ENCODE results near the gene TPRN. TPM values are rescaled to one million over a fixed set of nuclear protein-coding genes. Genes with fewer than 3 reads are reported as not detected.

TPRN gene
- total and polyA plus RNA-seq, 2 donors (not counting 3 experiments of a cell fraction or from before 2014, with no cell fraction given), result 4.3 to 12.4 TPM

- H4K20me1 ChIP-seq (replicated peaks; ENCODE audit: control insufficient read depth, extremely low read depth, insufficient read depth, low read length), result no peaks in the 10 kb centered on the region
- H3K9me1 ChIP-seq (replicated peaks; ENCODE audit: control insufficient read depth, extremely low read depth, insufficient read depth, low read length), result no peaks in the 10 kb centered on the region
- H3K9ac ChIP-seq (replicated peaks; ENCODE audit: extremely low read depth, insufficient read depth, low read length), result no peak overlapping the region
- dilution Hi-C loops (cut with MboI; ENCODE audit: extremely low pct_ligation_motif_present, low sequenced_read_pairs), result no loop called here
- ChIA-PET POLR2A (interaction anchor here (0.5 kb wide), 1 partner anchor 74 kb away, joined by 5 read pairs; no protein-coding TSS in a partner anchor), CTCF (interaction anchor here (1.5 to 6.3 kb wide), 3 partner anchors 15 to 21 kb away, joined by 3 to 63 read pairs (median 9); partner anchors contain the start of genes NDOR1, TMEM203 and TPRN)
- TF ChIP-seq EZH2 (IDR thresholded peaks at IDR 0.05; ENCODE audit: borderline replicate concordance, low read depth, low read length, severe bottlenecking) (no peak), FOS (IDR thresholded peaks at IDR 0.05; ENCODE audit: borderline replicate concordance, insufficient read depth, low read length) (no peak), JUN (IDR thresholded peaks at IDR 0.05; ENCODE audit: borderline replicate concordance, insufficient read depth, insufficient read length, low read depth) (no peak), POLR2A (IDR thresholded peaks at IDR 0.05; ENCODE audit: low read depth, low read length) (no peak), MAX (IDR thresholded peaks at IDR 0.05; ENCODE audit: insufficient read depth, insufficient read length) (no peak)
- H3K36me3 ChIP-seq (ENCODE audit: control insufficient read depth in 2 of 2, extremely low read depth in 1 of 2, insufficient read depth in 2 of 2, low read length in 2 of 2), result peaks cover 0 to 1% of the 10 kb centered on the region in 2 experiments
- intact Hi-C loops (cut with micrococcal nuclease), result loop anchor here (2.0 kb wide), 1 partner anchor 15 kb away; no protein-coding TSS in a partner anchor
- no peaks in the 10 kb centered on the region for H3K79me2 ChIP-seq (ENCODE audit: control insufficient read depth, insufficient read depth, low read length)
- H2AFZ ChIP-seq (ENCODE audit: low read depth, low read length), result no peak overlapping the region
- H3K4me3 ChIP-seq (replicated peaks in 1 of 3; ENCODE audit: insufficient read depth in 1 of 3, low read depth in 1 of 3, low read length in 3 of 3), result peak overlapping the region in 1 of 3 experiments; percentile 44
- no peak for DNase-seq (ENCODE audit: low read depth, low spot score)
- H3K27me3 ChIP-seq (ENCODE audit: control insufficient read depth in 2 of 2, insufficient read depth in 2 of 2, low read length in 2 of 2), result no peaks in the 10 kb centered on the region
- H3K4me2 ChIP-seq (ENCODE audit: insufficient read depth, low read length), result no peak overlapping the region
- FAIRE-seq, result no peak
- peaks cover 18% of the 10 kb centered on the region for H3K4me1 ChIP-seq (ENCODE audit: control insufficient read depth, extremely low read depth, insufficient read depth, low read length)
- no peak overlapping the region for H3K27ac ChIP-seq (ENCODE audit: insufficient read depth, low read depth, low read length)
- no peaks in the 10 kb centered on the region for H3K9me3 ChIP-seq (replicated peaks; ENCODE audit: control insufficient read depth, insufficient read depth, low read length)
- no TSS peak for BruUV-seq (replicated peaks)
Measured at GRCh38 chr9:137221506-137222111, 21.1 kb upstream of the TPRN start.

GRCh38 chr9:137221095-137221505, 20.6 kb upstream of the TPRN start:
- peaks cover 0 to 2% of the 10 kb centered on the region in 2 experiments for H3K36me3 ChIP-seq (ENCODE audit: control insufficient read depth in 2 of 2, extremely low read depth in 1 of 2, insufficient read depth in 2 of 2, low read length in 2 of 2)
- no peaks in the 10 kb centered on the region for H3K79me2 ChIP-seq (ENCODE audit: control insufficient read depth, insufficient read depth, low read length)
- ChIA-PET POLR2A (interaction anchor here (0.5 kb wide), 1 partner anchor 75 kb away, joined by 5 read pairs; no protein-coding TSS in a partner anchor), CTCF (no interaction called here)
- no peak overlapping the region for H3K27ac ChIP-seq (ENCODE audit: insufficient read depth, low read depth, low read length)
- H3K9me1 ChIP-seq (replicated peaks; ENCODE audit: control insufficient read depth, extremely low read depth, insufficient read depth, low read length), result no peaks in the 10 kb centered on the region
- no peak for DNase-seq (ENCODE audit: low read depth, low spot score)
- TF ChIP-seq POLR2A (IDR thresholded peaks at IDR 0.05; ENCODE audit: low read depth, low read length), result no peak
- TF ChIP-seq MAX (IDR thresholded peaks at IDR 0.05; ENCODE audit: insufficient read depth, insufficient read length), result no peak
- TF ChIP-seq CTCF (IDR thresholded peaks at IDR 0.05; ENCODE audit: extremely low read depth in 1 of 2, insufficient read depth in 1 of 2, low read depth in 1 of 2, low read length in 2 of 2), result no peak
- TF ChIP-seq MYC (IDR thresholded peaks at IDR 0.05; ENCODE audit: low read depth, low read length), result no peak
- TF ChIP-seq JUN (IDR thresholded peaks at IDR 0.05; ENCODE audit: borderline replicate concordance, insufficient read depth, insufficient read length, low read depth), result no peak
- TF ChIP-seq GATA2 (IDR thresholded peaks at IDR 0.05; ENCODE audit: insufficient read depth, insufficient read length, low read depth, low read length), result no peak
- no peak for TF ChIP-seq EZH2 (IDR thresholded peaks at IDR 0.05; ENCODE audit: borderline replicate concordance, low read depth, low read length, severe bottlenecking)
- TF ChIP-seq FOS (IDR thresholded peaks at IDR 0.05; ENCODE audit: borderline replicate concordance, insufficient read depth, low read length), result no peak
- TF ChIP-seq POLR2AphosphoS5 (IDR thresholded peaks at IDR 0.05; ENCODE audit: insufficient read depth, low read depth, low read length), result no peak
- H3K4me1 ChIP-seq (ENCODE audit: control insufficient read depth, extremely low read depth, insufficient read depth, low read length), result peaks cover 18% of the 10 kb centered on the region
- no peak overlapping the region for H3K4me2 ChIP-seq (ENCODE audit: insufficient read depth, low read length)
- no peak overlapping the region for H3K4me3 ChIP-seq (replicated peaks in 1 of 3; ENCODE audit: insufficient read depth in 1 of 3, low read depth in 1 of 3, low read length in 3 of 3)
- no TSS peak for BruUV-seq (replicated peaks)
- no peak for FAIRE-seq
- no peak overlapping the region for H3K9ac ChIP-seq (replicated peaks; ENCODE audit: extremely low read depth, insufficient read depth, low read length)
- H4K20me1 ChIP-seq (replicated peaks; ENCODE audit: control insufficient read depth, extremely low read depth, insufficient read depth, low read length), result no peaks in the 10 kb centered on the region
- dilution Hi-C loops (cut with MboI; ENCODE audit: extremely low pct_ligation_motif_present, low sequenced_read_pairs) (no loop called here), intact Hi-C loops (cut with micrococcal nuclease) (no loop called here)
- no peaks in the 10 kb centered on the region for H3K9me3 ChIP-seq (replicated peaks; ENCODE audit: control insufficient read depth, insufficient read depth, low read length)
- no peaks in the 10 kb centered on the region for H3K27me3 ChIP-seq (ENCODE audit: control insufficient read depth in 2 of 2, insufficient read depth in 2 of 2, low read length in 2 of 2)
- H2AFZ ChIP-seq (ENCODE audit: low read depth, low read length), result no peak overlapping the region
